Measurements from ENCODE around the gene NKX3-2.
A peak's percentile ranks its signal among the peaks of the same experiment; 100 is the strongest.

Gene NKX3-2

DNA sequence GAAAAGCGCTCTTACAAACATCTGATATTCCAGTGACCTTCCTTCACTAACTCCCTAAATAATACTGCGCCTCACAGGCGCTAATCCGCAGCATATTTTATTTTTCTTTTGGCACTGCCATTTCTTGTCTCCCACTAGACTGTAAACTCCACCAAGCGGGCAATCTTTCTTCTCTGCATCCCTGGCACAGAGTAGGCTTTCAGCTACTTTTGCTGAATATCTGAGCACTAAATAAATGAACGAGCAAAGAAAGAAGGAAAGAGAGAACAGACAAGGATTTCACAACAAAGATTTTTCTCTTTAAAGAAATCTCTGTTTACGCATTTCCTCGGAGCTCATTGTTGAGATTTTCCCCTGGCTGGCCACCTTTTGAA lies 12.7 kb downstream of the NKX3-2 start:
- DNase-seq (ENCODE audit: low spot score): no peak

DNA sequence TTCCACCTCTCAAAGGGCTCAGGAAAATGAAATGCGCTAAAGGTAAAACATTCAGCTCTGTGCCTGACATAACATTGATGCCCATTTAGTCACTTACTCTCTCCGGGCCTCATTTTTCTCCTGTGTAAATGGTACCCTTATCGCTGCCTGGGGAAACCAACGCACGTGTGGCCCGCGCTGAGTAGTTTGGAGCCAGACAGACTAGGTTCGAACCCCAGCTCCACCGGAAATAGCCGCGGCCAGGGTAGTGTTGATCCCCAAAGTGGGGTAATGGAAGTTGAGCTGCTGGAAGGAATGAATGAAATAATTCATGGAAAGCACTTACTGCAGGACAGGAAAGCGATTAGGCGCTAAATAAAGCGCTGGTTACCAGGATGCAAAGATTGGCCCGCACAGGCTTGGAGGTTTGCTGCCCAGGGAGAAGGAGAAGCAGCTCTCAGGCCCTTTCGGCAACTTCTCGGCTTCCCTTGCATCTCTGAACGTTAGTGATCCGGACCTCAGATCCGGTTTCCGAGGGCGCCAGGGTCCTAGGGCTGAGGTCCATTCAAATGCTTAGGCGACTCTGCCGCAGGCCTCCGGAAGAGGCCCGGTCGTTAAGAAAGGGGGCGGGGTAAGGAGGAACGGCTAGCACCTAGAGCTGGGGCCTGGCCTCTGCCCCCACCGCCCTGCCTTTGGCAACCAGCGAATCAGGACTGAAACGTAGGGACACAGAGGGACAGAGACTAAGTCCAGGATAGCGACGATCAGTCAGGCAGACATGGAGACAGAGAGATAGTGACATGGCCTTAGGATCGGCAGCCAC lies 13.3 kb downstream of the NKX3-2 start:
- peak; percentile 1 for DNase-seq (ENCODE audit: low spot score)

DNA sequence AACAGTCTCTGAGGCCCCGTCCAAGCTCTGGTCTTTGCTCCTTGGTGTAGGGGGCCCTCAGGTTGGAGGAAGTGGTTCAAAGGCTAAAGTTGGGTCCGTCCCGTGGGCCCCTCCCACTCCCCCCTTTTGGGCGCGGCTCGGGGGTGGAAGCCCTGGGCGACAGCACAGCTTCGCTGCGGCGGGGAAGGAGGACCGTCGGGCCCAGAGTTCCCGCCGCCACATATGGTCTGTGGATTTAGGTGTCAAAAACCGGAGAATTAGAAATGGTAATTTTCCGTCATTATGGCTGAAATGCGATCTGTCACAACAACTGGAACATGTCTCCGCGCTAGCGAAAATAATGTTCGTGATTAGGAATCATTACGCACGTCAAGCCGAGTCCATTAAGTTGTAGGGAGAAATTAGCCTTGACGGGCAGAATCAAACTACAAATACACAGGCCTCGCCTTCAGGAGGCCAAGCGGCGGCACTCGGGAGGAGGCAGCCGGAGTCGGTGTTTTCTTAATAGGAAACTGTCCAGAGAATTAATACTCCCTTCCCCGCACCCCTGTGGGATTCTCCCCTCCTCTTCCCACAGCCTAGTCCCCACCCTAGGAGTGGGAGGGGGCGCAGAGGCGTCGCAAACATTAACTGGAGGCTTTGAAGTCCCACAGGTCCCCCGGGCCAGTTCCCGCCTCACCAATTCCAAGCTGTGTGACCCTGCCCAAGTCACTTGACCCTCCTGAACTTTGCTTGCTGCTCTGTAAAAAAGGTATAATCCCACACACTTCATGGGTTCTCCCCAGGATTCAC lies 15.0 kb downstream of the NKX3-2 start:
- DNase-seq (ENCODE audit: low spot score): peak; percentile 1

DNA sequence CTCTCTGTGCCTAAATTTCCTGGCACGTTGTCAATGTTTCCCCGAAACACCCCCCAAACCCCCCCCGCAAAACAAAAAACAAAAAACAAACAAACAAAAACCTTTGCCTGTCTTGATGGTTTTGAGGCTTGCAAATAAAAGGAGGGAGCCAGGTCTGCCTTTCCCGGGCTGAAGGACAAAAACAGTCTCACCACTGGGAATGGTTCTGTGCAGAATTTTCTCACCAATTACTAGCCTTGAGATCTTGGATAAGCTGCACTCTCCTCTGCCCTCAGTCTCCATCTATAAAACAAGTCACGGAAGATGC lies 15.5 kb downstream of the NKX3-2 start:
- peak; percentile 4 for DNase-seq (ENCODE audit: low spot score)

DNA sequence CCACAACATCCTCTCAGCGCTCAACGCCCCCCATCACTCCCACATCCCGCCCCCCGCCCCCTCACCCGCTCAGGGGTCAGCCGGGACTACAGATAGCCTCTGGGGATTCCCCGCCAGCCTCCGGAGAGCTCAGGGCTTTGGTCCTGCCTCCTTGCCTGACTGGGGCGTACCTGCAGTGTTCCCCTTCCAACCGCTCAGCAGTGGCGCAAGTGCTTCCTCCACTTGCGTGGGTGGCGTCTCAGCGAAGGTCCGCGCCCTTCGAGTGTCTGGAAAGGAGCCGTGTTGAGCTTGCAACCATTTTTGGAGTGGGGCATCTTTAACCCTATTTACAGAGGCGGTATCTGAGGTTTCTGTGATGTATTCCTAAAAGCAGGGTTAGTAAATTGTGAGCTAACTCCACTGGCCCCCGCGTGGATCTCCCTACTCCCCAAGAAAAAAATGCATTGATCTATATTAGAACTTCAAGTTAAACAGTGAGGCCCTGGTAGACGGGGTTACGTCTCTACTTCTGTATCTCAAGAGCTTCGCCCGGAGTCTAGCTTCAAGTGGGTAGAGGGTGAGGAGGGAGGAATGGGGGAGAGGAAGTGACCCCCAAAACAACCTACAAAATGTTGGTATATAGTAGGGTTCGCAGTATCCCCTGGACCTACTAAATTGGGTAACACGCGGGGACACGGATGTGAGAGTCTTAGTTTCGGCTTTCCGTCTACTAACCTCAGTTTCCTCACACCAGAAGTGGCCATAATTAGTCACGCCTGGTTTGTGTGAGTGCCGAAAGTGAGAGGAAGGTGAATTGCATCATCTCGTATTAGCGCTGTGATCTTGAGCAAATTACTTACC lies 16.1 kb downstream of the NKX3-2 start:
- peak; percentile 2 for DNase-seq (ENCODE audit: low spot score)

DNA sequence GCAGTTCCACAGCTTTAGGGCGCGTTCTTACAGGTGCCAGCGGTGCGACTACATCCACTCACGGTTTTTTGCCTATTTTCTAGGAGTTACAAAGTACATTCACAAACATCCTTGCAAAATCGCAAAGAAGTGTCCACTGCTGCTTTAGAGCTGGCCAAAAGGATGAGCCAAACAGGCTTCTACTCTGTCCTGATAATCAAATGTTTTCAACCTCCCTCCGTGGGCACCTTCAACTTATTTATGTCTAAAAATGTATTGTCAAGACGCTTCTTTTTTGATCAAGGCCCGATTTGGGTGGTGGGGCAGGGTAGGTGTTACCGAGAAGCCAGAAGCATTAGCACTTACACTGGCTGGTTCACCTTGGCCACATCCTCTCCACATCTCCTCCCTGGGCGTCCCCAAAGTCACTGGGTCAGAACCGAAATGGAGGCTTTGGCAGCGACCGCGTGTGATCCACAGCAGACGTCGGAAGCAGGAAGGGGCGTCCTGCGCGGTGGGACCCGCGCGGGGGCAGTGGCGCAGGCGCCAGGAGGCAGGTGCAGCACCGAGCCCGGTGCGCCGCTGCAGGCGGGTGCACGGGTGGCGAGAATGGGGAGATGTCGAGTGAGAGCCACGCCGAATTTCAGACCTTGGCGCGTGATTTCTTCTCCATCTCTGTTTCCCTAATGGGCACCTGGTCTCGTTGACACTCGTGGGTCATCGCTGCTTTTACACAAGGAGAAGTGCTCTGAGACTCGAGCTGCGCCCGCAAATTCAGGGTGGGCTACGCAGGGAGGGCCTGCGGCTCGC lies 16.9 kb downstream of the NKX3-2 start:
- peak; percentile 1 for DNase-seq (ENCODE audit: low spot score)

DNA sequence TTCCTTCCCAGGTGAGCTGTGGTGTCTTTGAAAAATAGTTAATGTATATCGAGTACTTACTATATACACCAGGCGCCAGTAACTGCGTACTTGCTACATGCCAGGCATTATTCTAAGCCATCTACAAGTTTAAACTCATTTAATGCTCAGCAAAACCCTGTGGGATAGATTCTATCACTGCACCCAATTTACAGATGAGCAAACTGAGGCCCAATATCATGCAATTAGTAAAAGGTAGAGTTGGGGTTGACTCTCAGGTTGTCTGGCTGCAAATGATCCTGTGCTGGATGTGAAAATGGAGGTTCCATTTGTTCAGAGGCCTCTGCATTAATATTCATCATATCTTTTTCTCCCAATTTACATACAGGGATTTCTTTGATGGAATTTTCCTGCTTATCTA lies 17.6 kb downstream of the NKX3-2 start:
- DNase-seq (ENCODE audit: low spot score): no peak

DNA sequence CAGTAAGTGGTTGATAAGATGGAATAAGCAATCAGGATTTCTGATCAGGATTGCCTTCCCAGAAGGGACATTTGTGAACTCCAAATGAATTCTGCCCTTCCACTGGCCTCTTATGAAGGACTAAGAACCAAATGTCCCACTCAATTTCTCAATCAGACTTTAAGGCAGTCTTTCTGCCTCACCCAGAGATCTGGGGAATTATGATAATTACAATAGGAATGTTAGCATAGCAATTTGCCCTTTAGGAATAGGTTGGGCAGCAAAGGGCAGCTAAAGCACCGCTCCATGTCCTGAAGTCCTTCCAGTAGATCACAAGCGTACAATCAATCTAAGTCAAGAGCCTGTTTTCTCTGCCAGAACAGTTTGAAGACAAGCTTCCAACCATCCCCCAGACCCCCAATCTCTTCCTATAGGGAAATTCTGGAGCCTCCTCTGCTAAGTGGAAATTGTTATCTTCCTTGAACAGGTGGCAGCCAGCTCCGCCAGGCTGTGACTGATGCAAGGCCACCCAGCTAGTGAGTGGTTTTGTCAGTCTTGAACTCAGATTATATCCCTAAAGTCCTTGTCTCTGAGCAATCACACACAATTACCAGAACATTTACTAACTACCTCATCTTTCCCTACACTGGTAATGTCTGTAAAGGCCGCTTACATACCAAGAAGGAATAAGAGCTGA lies 18.6 kb downstream of the NKX3-2 start:
- peak; percentile 3 for DNase-seq (ENCODE audit: low spot score)

DNA sequence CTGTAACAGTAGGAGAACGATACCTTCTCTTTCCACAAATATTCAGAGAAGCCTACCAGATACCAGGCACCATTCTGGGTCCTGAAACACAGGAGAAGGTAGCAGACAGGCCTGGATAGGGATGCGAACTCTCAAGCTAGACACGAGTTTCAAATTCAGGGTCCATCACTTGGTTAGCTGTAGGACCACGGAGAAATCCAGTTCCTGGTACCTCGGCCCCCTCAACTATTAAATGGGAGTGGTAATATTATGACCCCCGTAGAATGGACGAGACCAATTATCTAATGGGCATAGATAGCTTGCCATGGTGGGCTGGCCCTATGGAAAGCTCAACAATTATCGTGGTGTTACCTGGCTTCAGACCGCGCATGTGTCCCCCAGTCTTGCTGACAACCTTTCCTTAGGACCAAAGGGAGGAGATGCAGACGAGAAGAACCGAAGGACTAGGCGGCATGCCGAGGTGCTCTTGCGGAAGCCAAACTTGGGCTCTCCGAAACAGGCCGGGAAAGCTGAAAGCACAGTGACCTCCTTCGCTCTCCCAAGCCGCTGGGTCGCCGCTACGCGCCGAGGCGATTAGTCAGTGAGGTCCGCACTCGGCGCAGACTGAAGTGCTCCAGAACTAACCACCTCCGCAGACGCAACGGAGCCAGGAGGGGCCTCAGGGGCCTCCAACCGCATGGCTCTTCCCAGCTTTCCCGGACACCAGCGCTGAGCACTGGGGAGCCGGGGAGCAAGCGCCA lies 19.6 kb downstream of the NKX3-2 start:
- DNase-seq (ENCODE audit: low spot score): peak; percentile 16

DNA sequence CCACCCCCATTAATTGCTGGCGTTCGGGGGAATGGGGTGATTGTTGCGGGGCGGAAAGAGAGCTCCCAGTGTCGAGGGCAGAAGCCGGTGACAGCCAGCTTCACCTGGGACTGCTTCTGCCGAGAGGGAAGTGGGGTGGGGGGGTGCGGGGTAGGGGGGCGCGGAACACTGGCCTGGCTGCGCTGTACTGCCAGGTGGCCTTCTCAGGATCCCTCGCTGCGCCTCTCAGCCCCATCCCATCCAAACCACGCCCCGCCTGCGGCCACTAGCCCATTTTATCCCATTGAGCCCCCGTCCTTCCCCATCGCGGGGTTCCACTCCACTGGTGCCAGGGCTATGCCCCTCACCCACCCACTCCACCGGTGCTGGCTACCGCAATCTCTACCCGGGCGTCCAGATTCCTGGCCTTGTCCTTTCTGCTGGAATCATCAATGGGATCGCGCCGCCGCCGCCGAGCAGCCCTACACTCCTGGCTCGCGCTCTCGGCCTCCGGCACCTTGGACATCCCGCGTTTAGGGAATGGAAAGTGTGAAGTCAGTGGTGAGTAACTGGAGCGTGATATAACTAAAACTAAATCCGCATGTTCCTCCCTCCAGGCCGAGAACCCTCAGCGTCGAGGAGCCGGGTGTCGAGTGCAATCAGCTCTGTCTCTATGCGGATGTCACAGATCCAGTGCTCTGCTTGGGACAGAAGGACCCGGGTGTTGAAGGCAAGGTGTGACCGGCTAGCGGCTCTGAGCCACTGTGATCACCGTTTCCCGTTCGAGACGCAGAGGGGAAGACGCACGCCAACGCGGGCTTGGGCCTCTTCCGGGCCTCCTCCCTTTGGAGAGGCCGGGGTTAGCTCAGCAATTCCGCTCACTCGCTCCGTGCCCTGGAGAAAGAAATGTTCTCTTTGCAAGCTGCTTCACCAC lies 20.5 kb downstream of the NKX3-2 start:
- DNase-seq (ENCODE audit: low spot score): peak; percentile 1

DNA sequence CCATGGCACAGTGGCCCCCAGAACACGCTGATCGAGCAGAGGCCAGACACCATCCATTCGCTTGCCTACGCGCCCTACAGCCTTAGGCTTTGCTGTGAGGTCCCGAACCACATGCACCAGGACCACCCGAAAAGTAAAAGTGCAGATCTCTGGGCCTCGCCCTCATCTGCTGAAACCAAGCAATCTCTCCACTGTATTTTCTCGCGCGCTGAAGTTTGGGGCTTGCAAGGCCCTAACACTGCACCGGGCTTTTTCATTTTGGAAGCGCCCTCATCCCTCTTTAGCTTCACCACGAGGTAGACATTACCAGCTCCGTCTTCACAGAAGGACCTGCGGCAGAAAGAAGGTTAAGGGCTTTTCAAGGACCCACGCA lies 21.2 kb downstream of the NKX3-2 start:
- DNase-seq (ENCODE audit: low spot score): no peak

DNA sequence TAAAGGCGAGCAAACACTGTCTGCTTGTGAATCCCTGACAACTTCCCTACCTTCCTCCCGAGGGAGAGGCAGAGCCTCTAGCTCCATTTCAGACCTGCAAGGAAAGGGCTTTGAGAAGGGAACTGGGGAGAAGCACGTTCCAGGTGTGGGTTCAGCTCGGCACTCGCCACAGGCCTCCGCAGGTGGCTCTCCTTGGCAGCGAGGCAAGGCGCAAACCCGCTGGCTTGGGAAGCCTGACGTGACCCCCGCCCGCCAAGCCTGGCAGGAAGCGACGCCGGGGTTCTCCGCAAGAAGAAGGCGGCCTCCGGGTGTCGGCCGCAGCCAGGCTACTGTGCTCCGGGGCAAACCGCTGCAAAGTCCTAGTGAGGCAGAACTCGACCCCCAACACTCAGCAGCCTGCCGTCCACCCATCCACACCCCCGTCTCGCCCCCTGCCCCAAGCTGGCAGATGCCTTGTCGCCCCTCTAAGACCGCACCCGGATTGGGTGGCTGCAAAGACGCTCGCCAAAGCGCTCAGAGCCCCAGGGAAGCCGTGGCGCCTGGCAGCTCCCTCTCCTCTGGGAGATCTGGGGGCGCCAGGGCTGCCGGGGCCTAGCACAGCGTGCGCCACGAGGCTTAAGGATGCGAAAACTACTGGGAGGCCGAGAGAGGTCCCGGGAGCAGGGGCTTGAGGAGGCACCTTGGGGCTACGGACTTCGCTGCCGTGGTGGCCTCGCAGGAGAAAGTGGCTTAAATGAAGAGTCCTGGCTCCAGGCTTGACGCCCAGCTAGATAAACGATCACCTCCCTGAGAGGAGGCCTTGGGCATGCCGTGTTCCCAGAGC lies 21.8 kb downstream of the NKX3-2 start:
- DNase-seq (ENCODE audit: low spot score): no peak

DNA sequence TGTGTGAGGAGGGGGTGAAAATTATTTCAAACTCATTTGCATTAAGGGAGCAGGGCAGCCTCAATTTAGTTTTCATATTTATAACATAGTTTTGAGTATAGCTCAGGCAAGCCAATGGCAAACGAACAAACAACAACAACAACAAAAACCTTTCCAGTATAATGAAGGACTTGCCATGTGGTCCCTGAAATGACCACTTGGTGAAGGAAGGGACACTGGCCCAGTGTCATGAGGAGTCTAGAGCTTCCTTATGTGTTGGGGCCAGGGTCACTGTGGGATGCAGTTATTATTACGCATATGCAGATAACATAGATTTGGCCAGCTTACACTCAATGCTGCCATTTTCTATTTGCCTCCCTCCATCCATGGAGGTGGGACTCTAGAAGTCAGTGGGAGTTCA lies 23.3 kb downstream of the NKX3-2 start:
- DNase-seq (ENCODE audit: low spot score): no peak

DNA sequence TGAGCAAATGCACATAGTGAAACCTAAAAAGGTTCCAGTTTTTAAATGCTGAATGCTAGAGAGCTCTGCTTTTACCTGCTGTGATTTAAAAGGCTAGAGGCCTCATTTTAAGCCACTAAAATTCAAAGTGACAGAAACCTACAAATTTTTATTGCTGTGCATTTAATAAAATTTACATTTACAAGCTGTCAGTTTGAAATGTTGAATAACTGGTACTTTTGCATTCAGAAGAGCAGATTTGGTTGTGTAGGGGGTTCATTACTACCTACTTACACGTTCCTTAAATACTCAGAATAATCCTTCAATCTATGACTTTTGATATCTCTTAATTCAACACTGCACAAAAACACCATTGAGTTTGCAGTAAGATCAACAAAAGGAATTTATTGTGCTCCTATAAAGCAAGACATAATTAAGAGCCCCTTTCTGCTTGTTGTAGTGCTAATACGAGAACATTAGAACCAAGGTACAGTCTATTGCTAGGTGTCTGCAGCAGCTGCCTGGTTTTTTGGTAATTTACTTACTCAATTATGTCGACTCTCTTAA lies 27.9 kb downstream of the NKX3-2 start:
- DNase-seq (ENCODE audit: low spot score): no peak

DNA sequence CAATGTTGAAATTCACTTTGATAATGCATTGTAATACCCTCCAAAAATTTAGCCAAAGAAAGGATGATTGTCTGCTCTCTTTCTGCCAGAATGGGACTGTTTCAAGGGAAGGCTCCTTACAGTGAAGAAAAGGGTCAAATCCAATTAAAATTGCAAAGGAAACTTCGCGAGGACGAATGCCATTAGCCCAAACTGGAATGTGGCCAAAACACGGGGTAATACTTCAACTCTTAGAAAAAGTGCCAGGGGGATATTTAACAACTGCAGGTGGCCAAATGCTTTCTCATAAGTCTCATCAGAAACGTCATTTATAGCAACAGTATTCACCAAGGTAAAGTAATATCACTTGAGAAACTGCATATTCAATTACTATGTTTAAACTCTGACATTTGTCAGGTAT lies 29.0 kb downstream of the NKX3-2 start:
- DNase-seq (ENCODE audit: low spot score): no peak

DNA sequence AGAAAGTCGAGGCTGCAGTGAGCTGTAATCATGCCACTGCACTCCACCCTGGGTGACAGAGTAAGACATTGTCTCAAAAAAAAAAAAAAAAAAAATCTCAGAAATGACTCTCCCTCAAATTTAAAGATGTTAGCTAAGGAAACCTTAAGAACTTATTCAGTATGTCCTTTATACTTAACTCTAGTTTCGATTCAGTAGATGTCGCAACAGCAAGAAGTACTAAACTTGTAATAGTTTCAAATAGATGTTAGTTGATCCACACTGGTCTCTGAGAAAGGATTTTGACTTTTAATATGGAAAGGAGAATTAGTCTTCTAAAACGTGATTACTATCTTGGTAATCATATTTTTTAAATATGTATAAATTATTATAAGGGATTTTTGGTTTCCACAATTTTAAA lies 29.6 kb downstream of the NKX3-2 start:
- no peak for DNase-seq (ENCODE audit: low spot score)

DNA sequence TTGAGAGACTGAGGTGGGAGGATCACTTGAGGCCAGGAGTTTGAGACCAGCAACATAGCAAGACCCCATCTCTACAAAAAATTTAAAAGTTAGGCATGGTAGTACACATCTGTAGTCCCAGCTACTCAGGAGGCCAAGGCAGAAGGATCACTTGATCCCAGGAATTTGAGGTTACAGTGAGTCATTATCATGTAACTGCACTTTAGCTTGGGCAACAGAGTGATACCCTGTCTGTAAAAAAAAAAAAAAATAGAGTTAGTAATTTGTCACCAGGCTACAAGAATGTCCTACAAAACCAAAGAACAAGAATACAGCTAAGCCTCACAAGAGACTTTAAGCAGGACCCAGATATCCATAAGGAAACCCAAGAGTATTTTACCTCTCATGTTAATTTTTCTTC lies 33.2 kb downstream of the NKX3-2 start:
- no peak for DNase-seq (ENCODE audit: low spot score)

DNA sequence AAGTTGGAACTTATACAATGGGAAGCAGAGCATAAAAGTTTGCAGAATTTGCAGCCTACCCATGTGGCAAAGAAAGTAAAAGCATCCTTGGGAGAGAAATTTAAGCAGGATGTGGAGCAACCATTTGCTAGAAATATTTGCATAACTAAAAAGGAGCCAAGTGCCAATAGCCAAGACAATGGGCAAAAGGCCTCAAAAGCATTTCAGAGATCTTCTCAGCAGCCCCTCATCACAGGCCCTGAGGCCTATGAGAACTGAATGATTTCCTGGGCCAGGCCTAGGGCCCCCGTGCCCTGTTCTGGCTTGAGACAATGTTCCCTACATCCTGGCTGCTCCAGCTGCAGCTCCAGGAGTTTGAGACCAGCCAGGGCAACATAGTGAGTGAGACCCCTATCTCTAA lies 34.9 kb downstream of the NKX3-2 start:
- no peak for DNase-seq (ENCODE audit: low spot score)

DNA sequence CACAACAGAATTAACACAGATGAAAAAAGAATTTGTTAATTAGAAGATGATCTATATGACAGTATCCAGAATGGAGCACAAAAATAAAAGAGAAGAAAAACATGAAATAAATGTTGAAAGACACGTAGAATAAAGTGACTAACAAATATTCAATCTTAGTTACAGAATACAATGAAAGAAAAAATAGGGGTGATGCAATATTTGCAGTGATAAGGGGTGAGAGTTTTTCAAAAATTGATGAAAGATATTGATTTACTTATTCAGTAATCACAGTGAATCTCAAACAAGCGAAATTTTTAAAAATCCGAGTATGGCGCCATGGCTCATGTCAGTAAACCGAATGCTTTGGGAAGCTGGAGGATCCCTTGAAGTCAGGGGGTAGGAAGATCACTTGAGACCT lies 39.9 kb downstream of the NKX3-2 start:
- DNase-seq (ENCODE audit: low spot score): no peak
